Measurements from ENCODE around the gene KCNAB1.

Gene KCNAB1

GRCh38 chr3:156300371-156300770, 180.0 kb downstream of the KCNAB1 start:
- H3K9me3 ChIP-seq (ENCODE audit: control insufficient read depth, low read length), result no peaks in the 10 kb centered on the region
- no peaks in the 10 kb centered on the region for H3K27me3 ChIP-seq (ENCODE audit: control insufficient read depth, insufficient read depth, low read length)
- no peak overlapping the region for H3K4me3 ChIP-seq (ENCODE audit: low read length)
- H3K4me1 ChIP-seq (ENCODE audit: control insufficient read depth, insufficient read depth, low read length), result peaks cover 7% of the 10 kb centered on the region
- no peak overlapping the region for H3K9ac ChIP-seq (ENCODE audit: low read length)
- H3K36me3 ChIP-seq (ENCODE audit: control insufficient read depth, insufficient read depth, low read length), result no peaks in the 10 kb centered on the region

GRCh38 chr3:156300929-156301840, 180.8 kb downstream of the KCNAB1 start:
- H3K9me3 ChIP-seq (ENCODE audit: control insufficient read depth, low read length), result no peaks in the 10 kb centered on the region
- no peaks in the 10 kb centered on the region for H3K27me3 ChIP-seq (ENCODE audit: control insufficient read depth, insufficient read depth, low read length)
- no peaks in the 10 kb centered on the region for H3K36me3 ChIP-seq (ENCODE audit: control insufficient read depth, insufficient read depth, low read length)
- H3K9ac ChIP-seq (ENCODE audit: low read length), result no peak overlapping the region
- H3K4me3 ChIP-seq (ENCODE audit: low read length), result no peak overlapping the region
- peaks cover 7% of the 10 kb centered on the region for H3K4me1 ChIP-seq (ENCODE audit: control insufficient read depth, insufficient read depth, low read length)

- Histone ChIP-seq H3K9ac (ENCODE audit: low read length) (no peak overlapping the region), H3K4me3 (ENCODE audit: low read length) (no peak overlapping the region), H3K4me1 (ENCODE audit: control insufficient read depth, insufficient read depth, low read length) (peaks cover 7% of the 10 kb centered on the region)
Observed at GRCh38 chr3:156303001-156303707, 182.8 kb downstream of the KCNAB1 start.

GRCh38 chr3:156304406-156304805, 184.0 kb downstream of the KCNAB1 start:
- H3K36me3 ChIP-seq (ENCODE audit: control insufficient read depth, insufficient read depth, low read length), result no peaks in the 10 kb centered on the region
- H3K9me3 ChIP-seq (ENCODE audit: control insufficient read depth, low read length), result no peaks in the 10 kb centered on the region
- no peaks in the 10 kb centered on the region for H3K27me3 ChIP-seq (ENCODE audit: control insufficient read depth, insufficient read depth, low read length)
- no peak overlapping the region for H3K9ac ChIP-seq (ENCODE audit: low read length)
- H3K4me3 ChIP-seq (ENCODE audit: low read length), result no peak overlapping the region
- peaks cover 7% of the 10 kb centered on the region for H3K4me1 ChIP-seq (ENCODE audit: control insufficient read depth, insufficient read depth, low read length)

More at GRCh38 chr3:156303001-156303707, 182.8 kb downstream of the KCNAB1 start:
- Histone ChIP-seq H3K36me3 (ENCODE audit: control insufficient read depth, insufficient read depth, low read length) (no peaks in the 10 kb centered on the region), H3K27me3 (ENCODE audit: control insufficient read depth, insufficient read depth, low read length) (no peaks in the 10 kb centered on the region), H3K9me3 (ENCODE audit: control insufficient read depth, low read length) (no peaks in the 10 kb centered on the region)

GRCh38 chr3:156305672-156306071, 185.3 kb downstream of the KCNAB1 start:
- Histone ChIP-seq H3K9ac (ENCODE audit: low read length) (no peak overlapping the region), H3K9me3 (ENCODE audit: control insufficient read depth, low read length) (no peaks in the 10 kb centered on the region), H3K4me3 (ENCODE audit: low read length) (no peak overlapping the region), H3K4me1 (ENCODE audit: control insufficient read depth, insufficient read depth, low read length) (peaks cover 7% of the 10 kb centered on the region), H3K27me3 (ENCODE audit: control insufficient read depth, insufficient read depth, low read length) (no peaks in the 10 kb centered on the region), H3K36me3 (ENCODE audit: control insufficient read depth, insufficient read depth, low read length) (no peaks in the 10 kb centered on the region)

GRCh38 chr3:156307704-156308103, 187.3 kb downstream of the KCNAB1 start:
- no peaks in the 10 kb centered on the region for H3K36me3 ChIP-seq (ENCODE audit: control insufficient read depth, insufficient read depth, low read length)
- no peak overlapping the region for H3K9ac ChIP-seq (ENCODE audit: low read length)
- H3K4me1 ChIP-seq (ENCODE audit: control insufficient read depth, insufficient read depth, low read length), result peaks cover 7% of the 10 kb centered on the region
- no peaks in the 10 kb centered on the region for H3K27me3 ChIP-seq (ENCODE audit: control insufficient read depth, insufficient read depth, low read length)
- no peaks in the 10 kb centered on the region for H3K9me3 ChIP-seq (ENCODE audit: control insufficient read depth, low read length)
- no peak overlapping the region for H3K4me3 ChIP-seq (ENCODE audit: low read length)

GRCh38 chr3:156311431-156311830, 191.1 kb downstream of the KCNAB1 start:
- Histone ChIP-seq H3K36me3 (ENCODE audit: control insufficient read depth, insufficient read depth, low read length) (no peaks in the 10 kb centered on the region), H3K4me3 (ENCODE audit: low read length) (no peak overlapping the region), H3K4me1 (ENCODE audit: control insufficient read depth, insufficient read depth, low read length) (no peaks in the 10 kb centered on the region), H3K9ac (ENCODE audit: low read length) (no peak overlapping the region), H3K9me3 (ENCODE audit: control insufficient read depth, low read length) (no peaks in the 10 kb centered on the region), H3K27me3 (ENCODE audit: control insufficient read depth, insufficient read depth, low read length) (no peaks in the 10 kb centered on the region)

- no peaks in the 10 kb centered on the region for H3K36me3 ChIP-seq (ENCODE audit: control insufficient read depth, insufficient read depth, low read length)
- H3K9me3 ChIP-seq (ENCODE audit: control insufficient read depth, low read length), result no peaks in the 10 kb centered on the region
- no peak overlapping the region for H3K9ac ChIP-seq (ENCODE audit: low read length)
- H3K4me3 ChIP-seq (ENCODE audit: low read length), result no peak overlapping the region
- no peaks in the 10 kb centered on the region for H3K4me1 ChIP-seq (ENCODE audit: control insufficient read depth, insufficient read depth, low read length)
- no peaks in the 10 kb centered on the region for H3K27me3 ChIP-seq (ENCODE audit: control insufficient read depth, insufficient read depth, low read length)
Observed at GRCh38 chr3:156311930-156312329, 191.6 kb downstream of the KCNAB1 start.

- no peak overlapping the region for H3K9ac ChIP-seq (ENCODE audit: low read length)
- H3K9me3 ChIP-seq (ENCODE audit: control insufficient read depth, low read length), result no peaks in the 10 kb centered on the region
- H3K4me3 ChIP-seq (ENCODE audit: low read length), result no peak overlapping the region
- no peaks in the 10 kb centered on the region for H3K27me3 ChIP-seq (ENCODE audit: control insufficient read depth, insufficient read depth, low read length)
- H3K4me1 ChIP-seq (ENCODE audit: control insufficient read depth, insufficient read depth, low read length), result peaks cover 4% of the 10 kb centered on the region
- H3K36me3 ChIP-seq (ENCODE audit: control insufficient read depth, insufficient read depth, low read length), result no peaks in the 10 kb centered on the region
Observed at GRCh38 chr3:156316076-156316475, 195.7 kb downstream of the KCNAB1 start.

- Histone ChIP-seq H3K4me3 (ENCODE audit: low read length) (no peak overlapping the region), H3K4me1 (ENCODE audit: control insufficient read depth, insufficient read depth, low read length) (peaks cover 4% of the 10 kb centered on the region), H3K9me3 (ENCODE audit: control insufficient read depth, low read length) (no peaks in the 10 kb centered on the region), H3K9ac (ENCODE audit: low read length) (no peak overlapping the region), H3K27me3 (ENCODE audit: control insufficient read depth, insufficient read depth, low read length) (no peaks in the 10 kb centered on the region), H3K36me3 (ENCODE audit: control insufficient read depth, insufficient read depth, low read length) (no peaks in the 10 kb centered on the region)
Observed at GRCh38 chr3:156317462-156318074, 197.2 kb downstream of the KCNAB1 start.

- Histone ChIP-seq H3K27me3 (ENCODE audit: control insufficient read depth, insufficient read depth, low read length) (no peaks in the 10 kb centered on the region), H3K36me3 (ENCODE audit: control insufficient read depth, insufficient read depth, low read length) (no peaks in the 10 kb centered on the region), H3K9ac (ENCODE audit: low read length) (no peak overlapping the region), H3K9me3 (ENCODE audit: control insufficient read depth, low read length) (no peaks in the 10 kb centered on the region), H3K4me3 (ENCODE audit: low read length) (no peak overlapping the region), H3K4me1 (ENCODE audit: control insufficient read depth, insufficient read depth, low read length) (peaks cover 4% of the 10 kb centered on the region)
Observed at GRCh38 chr3:156321945-156322344, 201.6 kb downstream of the KCNAB1 start.

GRCh38 chr3:156323466-156323865, 203.1 kb downstream of the KCNAB1 start:
- Histone ChIP-seq H3K36me3 (ENCODE audit: control insufficient read depth, insufficient read depth, low read length) (no peaks in the 10 kb centered on the region), H3K9me3 (ENCODE audit: control insufficient read depth, low read length) (no peaks in the 10 kb centered on the region), H3K9ac (ENCODE audit: low read length) (no peak overlapping the region), H3K4me3 (ENCODE audit: low read length) (no peak overlapping the region), H3K27me3 (ENCODE audit: control insufficient read depth, insufficient read depth, low read length) (no peaks in the 10 kb centered on the region), H3K4me1 (ENCODE audit: control insufficient read depth, insufficient read depth, low read length) (no peaks in the 10 kb centered on the region)

Data from mucosa of stomach (tissue), 1 donor.